HG03442 (cell line): ENCODE results near the gene ACSL6.

Source experiments
- ATAC-seq: cut with Tn5 transposase; IDR thresholded peaks from one replicate; pipeline ENCODE4 v1.9.1; 2021; ENCODE audit warnings: mild to moderate bottlenecking, moderate library complexity; ENCODE audit not compliant: unreplicated experiment

The ACSL6 gene

GRCh38 chr5:132001647-132002561, 9.6 kb downstream of the ACSL6 start:
- ATAC-seq: no peak

GRCh38 chr5:132000677-132001453, 10.6 kb downstream of the ACSL6 start:
- no peak for ATAC-seq

- no peak for ATAC-seq
These were observed 11.3 kb downstream of the ACSL6 start for GRCh38 chr5:132000241-132000490.

- ATAC-seq: no peak
These were observed 11.8 kb downstream of the ACSL6 start for GRCh38 chr5:131999441-132000240.

- no peak for ATAC-seq
These were observed 12.4 kb downstream of the ACSL6 start for GRCh38 chr5:131999041-131999440.

GRCh38 chr5:131998431-131999040, 12.9 kb downstream of the ACSL6 start:
- ATAC-seq: no peak

- ATAC-seq: no peak
These were observed 13.7 kb downstream of the ACSL6 start for GRCh38 chr5:131997727-131998117.

- ATAC-seq: no peak
These were observed 14.3 kb downstream of the ACSL6 start for GRCh38 chr5:131997026-131997726.

- ATAC-seq: no peak
These were observed 15.0 kb downstream of the ACSL6 start for GRCh38 chr5:131996210-131997025.

GRCh38 chr5:131994533-131995226, 16.8 kb downstream of the ACSL6 start:
- ATAC-seq: no peak

GRCh38 chr5:131994090-131994489, 17.4 kb downstream of the ACSL6 start:
- ATAC-seq: no peak

GRCh38 chr5:131993676-131994075, 17.8 kb downstream of the ACSL6 start:
- no peak for ATAC-seq

GRCh38 chr5:131992370-131992769, 19.1 kb downstream of the ACSL6 start:
- ATAC-seq: no peak

- ATAC-seq: no peak
These were observed 19.7 kb downstream of the ACSL6 start for GRCh38 chr5:131991593-131992324.

- no peak for ATAC-seq
These were observed 20.7 kb downstream of the ACSL6 start for GRCh38 chr5:131990716-131991115.

- no peak for ATAC-seq
These were observed 22.9 kb downstream of the ACSL6 start for GRCh38 chr5:131988601-131989000.

GRCh38 chr5:131987251-131987650, 24.2 kb downstream of the ACSL6 start:
- no peak for ATAC-seq

- ATAC-seq: no peak
These were observed 25.1 kb downstream of the ACSL6 start for GRCh38 chr5:131986161-131986912.
